Measurements from ENCODE around the gene NSL1. TPM values are rescaled to one million over a fixed set of nuclear protein-coding genes. Genes with fewer than 3 reads are reported as not detected.

NSL1 gene
- total RNA-seq, 1 donor from 2014 or later = 30.2 TPM

DNA sequence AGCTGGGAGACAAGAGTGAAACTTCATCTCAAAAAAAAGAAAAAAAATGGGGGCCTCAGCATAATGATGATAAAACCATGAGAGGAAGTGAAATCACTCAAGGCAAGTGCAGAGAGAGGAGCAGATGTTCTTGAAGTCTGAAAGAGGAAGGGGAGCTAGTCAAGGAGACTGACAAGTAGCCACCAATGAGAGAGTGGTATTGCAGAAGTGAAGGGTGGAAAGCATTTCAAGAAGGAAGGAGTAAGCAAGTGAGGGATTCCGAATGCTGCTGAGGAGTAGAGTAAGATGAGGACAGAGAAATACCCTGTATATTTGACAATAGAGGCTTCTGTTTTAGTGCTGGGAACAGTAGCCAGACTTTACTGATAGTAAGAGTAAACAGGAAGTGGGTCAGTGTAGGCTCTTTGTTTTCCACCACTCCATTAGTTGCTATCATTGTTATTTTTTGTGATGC is 3.0 kb upstream of the NSL1 start:
- H3K4me3 ChIP-seq = peak overlapping the region; percentile 2
- no peaks in the 10 kb centered on the region for H3K27me3 ChIP-seq
- H3K4me1 ChIP-seq = peaks cover 20% of the 10 kb centered on the region
- ATAC-seq (peak; percentile 59), DNase-seq (no peak)
- H3K9me3 ChIP-seq = no peaks in the 10 kb centered on the region
- peaks cover 34% of the 10 kb centered on the region for H3K36me3 ChIP-seq
- TF ChIP-seq, protein P1, sequence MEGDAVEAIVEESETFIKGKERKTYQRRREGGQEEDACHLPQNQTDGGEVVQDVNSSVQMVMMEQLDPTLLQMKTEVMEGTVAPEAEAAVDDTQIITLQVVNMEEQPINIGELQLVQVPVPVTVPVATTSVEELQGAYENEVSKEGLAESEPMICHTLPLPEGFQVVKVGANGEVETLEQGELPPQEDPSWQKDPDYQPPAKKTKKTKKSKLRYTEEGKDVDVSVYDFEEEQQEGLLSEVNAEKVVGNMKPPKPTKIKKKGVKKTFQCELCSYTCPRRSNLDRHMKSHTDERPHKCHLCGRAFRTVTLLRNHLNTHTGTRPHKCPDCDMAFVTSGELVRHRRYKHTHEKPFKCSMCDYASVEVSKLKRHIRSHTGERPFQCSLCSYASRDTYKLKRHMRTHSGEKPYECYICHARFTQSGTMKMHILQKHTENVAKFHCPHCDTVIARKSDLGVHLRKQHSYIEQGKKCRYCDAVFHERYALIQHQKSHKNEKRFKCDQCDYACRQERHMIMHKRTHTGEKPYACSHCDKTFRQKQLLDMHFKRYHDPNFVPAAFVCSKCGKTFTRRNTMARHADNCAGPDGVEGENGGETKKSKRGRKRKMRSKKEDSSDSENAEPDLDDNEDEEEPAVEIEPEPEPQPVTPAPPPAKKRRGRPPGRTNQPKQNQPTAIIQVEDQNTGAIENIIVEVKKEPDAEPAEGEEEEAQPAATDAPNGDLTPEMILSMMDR (IDR thresholded peaks at IDR 0.05) = no peak
- intact Hi-C loops (cut with DNase I) = no loop called here
- no peak overlapping the region for H3K27ac ChIP-seq

GRCh38 chr1:212792396-212792908 is 875 bp upstream of the NSL1 start:
- Histone ChIP-seq H3K27me3 (no peaks in the 10 kb centered on the region), H3K9me3 (no peaks in the 10 kb centered on the region), H3K36me3 (peaks cover 14% of the 10 kb centered on the region), H3K27ac (peak overlapping the region; percentile 97), H3K4me1 (peaks cover 20% of the 10 kb centered on the region), H3K4me3 (peak overlapping the region; percentile 99)
- TF ChIP-seq, protein P1 (IDR thresholded peaks at IDR 0.05) = no peak
- DNase-seq (no peak), ATAC-seq (no peak)
- intact Hi-C loops (cut with DNase I) = no loop called here

DNA sequence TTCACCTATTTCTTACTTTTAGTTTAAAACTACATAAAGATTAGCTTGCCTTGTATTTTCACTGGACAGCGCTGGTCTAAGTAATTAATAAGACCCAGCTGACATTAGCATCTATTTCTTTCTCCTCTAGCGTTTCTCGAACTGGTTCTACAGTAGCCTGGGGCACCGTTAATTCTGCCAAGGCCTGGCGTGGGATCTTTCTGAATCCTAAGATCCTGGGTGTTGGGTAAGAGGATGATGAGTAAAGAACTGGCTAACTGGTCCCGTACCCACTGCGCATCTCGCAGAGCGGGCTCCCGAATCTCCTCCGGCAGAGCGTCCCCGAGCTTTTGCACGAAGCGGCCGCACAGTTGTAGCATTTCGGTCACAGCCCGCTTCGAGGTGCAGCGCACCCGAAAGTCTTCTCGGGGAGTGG is 309 bp downstream of the NSL1 start:
- intact Hi-C loops (cut with DNase I) = no loop called here

DNA sequence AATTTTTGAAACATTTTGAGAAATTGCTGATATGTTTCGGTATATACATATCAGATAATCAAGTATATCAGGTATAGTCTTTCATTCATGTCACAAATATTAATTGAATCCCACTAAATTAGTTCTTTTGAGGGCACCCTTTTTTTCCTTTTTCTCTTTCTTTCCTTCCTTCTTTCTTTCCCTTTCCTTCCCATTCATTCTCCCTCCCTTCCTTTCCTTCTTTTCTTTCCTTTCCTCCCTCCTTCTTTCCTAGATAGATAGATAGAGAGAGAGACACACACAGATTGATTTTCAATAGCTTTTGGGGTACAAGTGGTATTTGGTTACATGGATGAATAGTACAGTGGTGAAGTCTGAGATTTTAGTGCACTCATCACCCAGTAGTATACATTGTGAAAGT is 5.7 kb downstream of the NSL1 start:
- no peaks in the 10 kb centered on the region for H3K27me3 ChIP-seq
- intact Hi-C loops (cut with DNase I) = no loop called here
- H3K27ac ChIP-seq = no peak overlapping the region
- TF ChIP-seq, protein P1 (IDR thresholded peaks at IDR 0.05) = no peak
- peaks cover 14% of the 10 kb centered on the region for H3K4me1 ChIP-seq
- H3K4me3 ChIP-seq = no peak overlapping the region
- DNase-seq (no peak), ATAC-seq (no peak)
- H3K9me3 ChIP-seq = no peaks in the 10 kb centered on the region
- peaks cover 54% of the 10 kb centered on the region for H3K36me3 ChIP-seq

More for the DNA sequence above, 309 bp downstream of the NSL1 start:
- Histone ChIP-seq H3K9me3 (no peaks in the 10 kb centered on the region), H3K36me3 (peaks cover 12% of the 10 kb centered on the region), H3K4me1 (peaks cover 20% of the 10 kb centered on the region), H3K4me3 (peak overlapping the region; percentile 99), H3K27ac (peak overlapping the region; percentile 97), H3K27me3 (no peaks in the 10 kb centered on the region)
- no peak for DNase-seq
- ATAC-seq = peak; percentile 74
- TF ChIP-seq, protein P1 (IDR thresholded peaks at IDR 0.05) = no peak

DNA sequence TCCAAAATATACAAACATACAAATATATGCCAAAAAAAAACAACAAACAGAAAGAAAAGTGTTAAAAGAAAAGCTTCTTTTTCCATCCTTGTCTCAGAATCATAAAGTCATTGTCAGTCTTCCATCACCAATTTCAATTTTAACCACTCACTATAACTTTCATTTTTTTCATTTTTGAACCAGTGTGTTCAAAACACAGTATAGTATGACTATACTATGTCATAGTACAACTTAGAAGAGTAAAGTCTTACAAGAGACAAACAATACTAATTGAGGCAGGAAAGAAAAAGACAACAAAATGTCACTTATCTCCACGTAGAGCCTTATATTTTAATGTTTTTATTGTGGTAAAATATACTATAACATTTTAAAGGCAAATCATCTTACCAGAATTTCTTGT is 7.6 kb downstream of the NSL1 start:
- intact Hi-C loops (cut with DNase I) = no loop called here
- H3K27me3 ChIP-seq = no peaks in the 10 kb centered on the region
- H3K9me3 ChIP-seq = no peaks in the 10 kb centered on the region
- H3K36me3 ChIP-seq = peaks cover 55% of the 10 kb centered on the region
- no peak overlapping the region for H3K27ac ChIP-seq
- H3K4me1 ChIP-seq = no peaks in the 10 kb centered on the region
- ATAC-seq (no peak), DNase-seq (no peak)
- H3K4me3 ChIP-seq = no peak overlapping the region
- TF ChIP-seq, protein P1 (IDR thresholded peaks at IDR 0.05) = no peak

Measured in upper lobe of right lung (tissue), 1 donor.